ENCODE results near the gene RAB37. TPM values are rescaled to one million over a fixed set of nuclear protein-coding genes. Genes with fewer than 3 reads are reported as not detected.

RAB37 gene
- total and polyA plus RNA-seq, 8 donors = 3.2 to 11.2 (median 10.3) TPM

DNA sequence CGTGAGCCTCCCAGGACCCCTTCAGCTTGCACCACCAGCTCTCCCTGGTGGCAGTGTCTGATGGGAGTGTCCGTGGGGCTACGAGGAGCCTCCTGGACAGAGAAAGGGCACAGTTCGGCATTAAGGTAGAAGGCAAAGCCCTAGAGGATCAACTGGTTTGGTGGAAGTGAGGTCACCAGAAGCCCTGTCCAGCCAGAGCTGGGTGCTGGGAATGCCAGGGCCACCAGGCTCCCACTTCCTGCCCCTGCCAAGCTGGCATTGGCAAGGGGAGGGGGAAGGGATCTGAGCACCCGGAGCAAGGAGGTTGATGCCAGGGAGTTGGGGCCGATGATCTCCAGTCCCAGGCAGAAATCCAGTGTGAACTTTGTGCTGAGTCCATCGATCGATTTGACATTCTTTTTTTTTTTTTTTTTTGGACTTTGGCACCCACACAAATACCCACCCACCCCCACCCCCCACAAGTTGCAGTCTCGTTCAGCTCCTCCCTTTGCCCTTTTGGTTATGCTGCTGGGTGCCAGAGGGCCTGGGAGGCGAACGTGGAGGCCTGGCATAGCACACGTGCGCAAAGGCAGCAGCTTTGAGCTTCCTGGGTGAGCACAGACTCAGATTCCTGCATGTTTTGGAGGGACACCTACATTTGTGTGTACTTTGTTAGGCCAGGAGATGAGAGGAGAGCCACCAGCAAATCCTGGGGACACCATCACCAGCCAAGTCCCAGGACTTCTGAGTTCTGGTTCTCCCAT is 13.4 kb downstream of the RAB37 start:
- peaks cover 18 to 77% of the 10 kb centered on the region in 2 donors for H3K4me1 ChIP-seq

DNA sequence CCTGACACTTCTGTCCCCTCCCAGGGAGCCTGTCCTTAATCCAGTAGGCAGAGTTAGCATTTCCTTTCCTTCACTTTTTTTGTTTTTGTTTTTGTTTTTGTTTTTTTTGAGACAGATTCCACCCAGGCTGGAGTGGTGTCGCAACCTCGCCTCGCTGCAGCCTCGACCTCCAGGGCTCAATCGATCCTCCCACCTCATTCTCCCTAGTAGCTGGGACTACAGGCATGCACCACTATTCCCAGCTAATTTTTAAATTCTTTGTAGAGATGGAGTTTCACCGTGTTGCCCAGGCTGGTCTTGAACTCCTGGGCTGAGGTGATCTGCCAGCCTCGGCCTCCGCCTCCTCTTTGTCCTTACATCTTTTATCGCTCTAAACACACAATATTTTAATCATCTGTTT is 15.4 kb downstream of the RAB37 start:
- peak in 1 of 4 donors; percentile 28 for DNase-seq
- Histone ChIP-seq H3K27me3 (no peaks in the 10 kb centered on the region), H3K27ac (peak overlapping the region in 1 of 2 donors; percentile 78), H3K4me1 (peaks cover 13 to 74% of the 10 kb centered on the region in 2 donors), H3K4me3 (no peak overlapping the region), H3K9me3 (no peaks in the 10 kb centered on the region), H3K36me3 (no peaks in the 10 kb centered on the region)
- TF ChIP-seq CTCF (IDR thresholded peaks at IDR 0.05) = no peak
- no peak for ATAC-seq
- intact Hi-C loops (cut with DNase I) = no loop called here

More for the DNA sequence above, 13.4 kb downstream of the RAB37 start:
- no peak for ATAC-seq
- intact Hi-C loops (cut with DNase I) = no loop called here
- H3K27me3 ChIP-seq = no peaks in the 10 kb centered on the region
- no peaks in the 10 kb centered on the region for H3K9me3 ChIP-seq
- H3K4me3 ChIP-seq = peak overlapping the region; percentile 80 to 88
- peak overlapping the region in 1 of 2 donors; percentile 88 for H3K27ac ChIP-seq
- H3K36me3 ChIP-seq = no peaks in the 10 kb centered on the region
- no peak for TF ChIP-seq CTCF (IDR thresholded peaks at IDR 0.05)
- DNase-seq = peak in 1 of 4 donors; percentile 70

GRCh38 chr17:74752822-74753401 is 15.9 kb downstream of the RAB37 start:
- Histone ChIP-seq H3K4me3 (no peak overlapping the region), H3K4me1 (peaks cover 13 to 74% of the 10 kb centered on the region in 2 donors), H3K36me3 (no peaks in the 10 kb centered on the region), H3K27me3 (no peaks in the 10 kb centered on the region), H3K9me3 (no peaks in the 10 kb centered on the region), H3K27ac (peak overlapping the region in 1 of 2 donors; percentile 78)
- TF ChIP-seq CTCF (IDR thresholded peaks at IDR 0.05) = no peak
- intact Hi-C loops (cut with DNase I) = no loop called here
- no peak for ATAC-seq
- DNase-seq = peak in 1 of 4 donors; percentile 34

DNA sequence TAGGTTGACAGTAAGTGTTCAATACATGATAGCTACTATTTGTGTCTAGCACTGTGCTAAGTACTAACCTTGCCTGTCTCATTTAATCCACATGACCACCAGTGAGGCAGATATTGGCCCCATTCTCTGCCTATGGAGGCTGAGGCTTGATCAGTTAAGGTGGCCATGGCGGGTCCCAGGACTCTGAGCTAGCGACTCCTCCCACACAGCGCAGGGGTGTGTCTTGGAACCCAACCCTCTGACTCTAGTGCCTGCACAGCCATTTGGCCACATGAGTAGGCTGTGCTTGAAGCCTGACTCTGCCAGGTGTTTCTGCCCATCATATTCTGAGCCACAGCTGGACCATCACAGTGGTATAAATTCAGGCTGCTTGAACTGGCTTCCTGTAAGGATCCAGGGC is 17.8 kb downstream of the RAB37 start:
- Histone ChIP-seq H3K4me1 (peaks cover 25 to 82% of the 10 kb centered on the region in 2 donors), H3K9me3 (no peaks in the 10 kb centered on the region), H3K27ac (no peak overlapping the region), H3K36me3 (no peaks in the 10 kb centered on the region), H3K27me3 (no peaks in the 10 kb centered on the region), H3K4me3 (no peak overlapping the region)
- ATAC-seq (no peak), DNase-seq (peak in 1 of 4 donors; percentile 6)
- intact Hi-C loops (cut with DNase I) = no loop called here
- TF ChIP-seq CTCF (IDR thresholded peaks at IDR 0.05) = no peak

DNA sequence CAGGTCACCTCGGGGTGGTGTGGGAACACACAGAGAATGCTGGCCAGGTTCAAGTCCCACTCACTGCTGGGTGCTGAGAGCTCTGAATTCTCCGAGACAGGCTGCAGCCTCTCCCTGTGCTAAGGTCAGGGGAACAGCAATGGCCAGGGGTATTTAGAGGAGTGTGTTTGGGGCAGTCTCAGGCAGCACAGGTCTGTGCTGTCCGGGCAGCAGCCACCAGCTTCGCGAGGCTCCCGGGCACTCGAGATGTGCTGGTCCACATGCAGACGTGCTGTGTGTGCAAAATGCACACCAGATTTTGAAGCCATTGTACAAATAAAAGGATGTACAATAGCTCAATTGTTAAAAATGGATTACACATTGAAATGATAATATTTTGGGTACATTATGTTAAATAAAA is 18.5 kb downstream of the RAB37 start:
- Histone ChIP-seq H3K9me3 (no peaks in the 10 kb centered on the region), H3K27me3 (no peaks in the 10 kb centered on the region), H3K27ac (no peak overlapping the region), H3K36me3 (no peaks in the 10 kb centered on the region), H3K4me1 (peaks cover 23 to 82% of the 10 kb centered on the region in 2 donors), H3K4me3 (no peak overlapping the region)
- ATAC-seq (no peak), DNase-seq (peak in 1 of 4 donors; percentile 56)
- intact Hi-C loops (cut with DNase I) = no loop called here
- TF ChIP-seq CTCF (IDR thresholded peaks at IDR 0.05) = no peak
